Endodermal cell (in vitro differentiated cells): ENCODE results near the gene GDF3. TPM values are rescaled to one million over a fixed set of nuclear protein-coding genes. Genes with fewer than 3 reads are reported as not detected.

ENCODE experiments used
- DNase-seq: peaks from one replicate; pipeline ENCODE4 v3.0.0-alpha.2; 2017
- H3K27ac ChIP-seq: 2 replicates; pipeline ENCODE4 v1.5.1; 2013; ENCODE audit warnings: mild to moderate bottlenecking, low read depth, low read length, moderate library complexity
- H3K27me3 ChIP-seq: 2 replicates; pipeline ENCODE4 v1.6.1; 2013; ENCODE audit warnings: mild to moderate bottlenecking, low read length, moderate library complexity; ENCODE audit not compliant: insufficient read depth, control insufficient read depth, poor library complexity, severe bottlenecking
- H3K36me3 ChIP-seq: 2 replicates; pipeline ENCODE4 v1.7.0; 2013; ENCODE audit warnings: mild to moderate bottlenecking, low read length, moderate library complexity; ENCODE audit not compliant: control insufficient read depth, insufficient read depth
- H3K4me1 ChIP-seq: one replicate; pipeline ENCODE4 v1.7.0; 2013; ENCODE audit warnings: low read length; ENCODE audit not compliant: control insufficient read depth, insufficient read depth
- H3K4me3 ChIP-seq: 2 replicates; pipeline ENCODE4 v1.5.1; 2013; ENCODE audit warnings: mild to moderate bottlenecking, low read length, moderate library complexity
- H3K9ac ChIP-seq: 2 replicates; pipeline ENCODE4 v1.6.1; 2013; ENCODE audit warnings: mild to moderate bottlenecking, low read length, moderate library complexity; ENCODE audit not compliant: poor library complexity, severe bottlenecking; ENCODE audit errors: extremely low read depth
- H3K9me3 ChIP-seq: 2 replicates; pipeline ENCODE4 v1.6.1; 2013; ENCODE audit warnings: mild to moderate bottlenecking, low read length, moderate library complexity; ENCODE audit not compliant: control insufficient read depth
- H3K27ac Mint-ChIP-seq: 2 replicates; pipeline ENCODE4 v1.8.0; 2020; ENCODE audit warnings: mixed read lengths
- H3K27me3 Mint-ChIP-seq: 2 replicates; pipeline ENCODE4 v1.8.0; 2021; ENCODE audit warnings: mild to moderate bottlenecking, mixed read lengths; ENCODE audit not compliant: insufficient read depth
- H3K36me3 Mint-ChIP-seq: 2 replicates; pipeline ENCODE4 v1.8.0; 2020; ENCODE audit warnings: low read depth, mixed read lengths
- H3K4me1 Mint-ChIP-seq: 2 replicates; pipeline ENCODE4 v1.8.0; 2020; ENCODE audit warnings: mixed read lengths
- H3K4me3 Mint-ChIP-seq: 2 replicates; pipeline ENCODE4 v1.8.0; 2020; ENCODE audit warnings: mild to moderate bottlenecking, moderate library complexity, mixed read lengths
- H3K9me3 Mint-ChIP-seq: 2 replicates; pipeline ENCODE4 v1.8.0; 2020; ENCODE audit warnings: mild to moderate bottlenecking, mixed read lengths
- WGBS, 2 experiments: methylation state at CpG; one replicate each; pipeline versions ENCODE4 v1.1.5 to v1.1.7; 2013; ENCODE audit warnings: missing lambda C conversion rate in 2 of 2, mixed read lengths in 1 of 2; ENCODE audit not compliant: insufficient coverage in 1 of 2, insufficient read length in 1 of 2; 5-methylcytosine and 5-hydroxymethylcytosine counted together
- total RNA-seq, 2 donors: library from RNA; stranded (reverse); fragmentation: NEBNext Ultra II Directional in 1 of 2; extraction: Animal tissue kit (Norgen Biotek cat#: 25700) in 1 of 2; gene quantifications; 2 replicates in 1 of 2; 3 replicates in 1 of 2; pipeline ENCODE4 v1.2.1, GENCODE V29; 2021
- TF ChIP-seq, protein P1 (sequence below): fragments of 200-600 bp; sonication (generic); conservative IDR thresholded peaks from 2 replicates; pipeline ENCODE4 v1.5.0; 2021; ENCODE audit warnings: antibody characterized with exemption, mild to moderate bottlenecking

GDF3 gene
- total RNA-seq, 2 donors from 2014 or later: 1.3 to 60.7 TPM

- Mint-ChIP-seq H3K27me3 (peaks cover 13% of the 10 kb centered on the region), H3K9me3 (peaks cover 5% of the 10 kb centered on the region), H3K27ac (no peak overlapping the region), H3K4me1 (peaks cover 10% of the 10 kb centered on the region), H3K4me3 (no peak overlapping the region), H3K36me3 (no peaks in the 10 kb centered on the region)
- no peaks in the 10 kb centered on the region for H3K9me3 ChIP-seq
- H3K27me3 ChIP-seq: no peaks in the 10 kb centered on the region
- H3K9ac ChIP-seq: no peak overlapping the region
- no peak overlapping the region for H3K4me3 ChIP-seq
- H3K27ac ChIP-seq: no peak overlapping the region
- TF ChIP-seq, protein P1, sequence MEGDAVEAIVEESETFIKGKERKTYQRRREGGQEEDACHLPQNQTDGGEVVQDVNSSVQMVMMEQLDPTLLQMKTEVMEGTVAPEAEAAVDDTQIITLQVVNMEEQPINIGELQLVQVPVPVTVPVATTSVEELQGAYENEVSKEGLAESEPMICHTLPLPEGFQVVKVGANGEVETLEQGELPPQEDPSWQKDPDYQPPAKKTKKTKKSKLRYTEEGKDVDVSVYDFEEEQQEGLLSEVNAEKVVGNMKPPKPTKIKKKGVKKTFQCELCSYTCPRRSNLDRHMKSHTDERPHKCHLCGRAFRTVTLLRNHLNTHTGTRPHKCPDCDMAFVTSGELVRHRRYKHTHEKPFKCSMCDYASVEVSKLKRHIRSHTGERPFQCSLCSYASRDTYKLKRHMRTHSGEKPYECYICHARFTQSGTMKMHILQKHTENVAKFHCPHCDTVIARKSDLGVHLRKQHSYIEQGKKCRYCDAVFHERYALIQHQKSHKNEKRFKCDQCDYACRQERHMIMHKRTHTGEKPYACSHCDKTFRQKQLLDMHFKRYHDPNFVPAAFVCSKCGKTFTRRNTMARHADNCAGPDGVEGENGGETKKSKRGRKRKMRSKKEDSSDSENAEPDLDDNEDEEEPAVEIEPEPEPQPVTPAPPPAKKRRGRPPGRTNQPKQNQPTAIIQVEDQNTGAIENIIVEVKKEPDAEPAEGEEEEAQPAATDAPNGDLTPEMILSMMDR: peak; percentile 85
- H3K36me3 ChIP-seq: no peaks in the 10 kb centered on the region
- no peaks in the 10 kb centered on the region for H3K4me1 ChIP-seq
- no peak for DNase-seq
- 40 to 45% methylated on average over 5 of the region's 5 CpGs for WGBS, 2 experiments
These were observed 20.8 kb upstream of the GDF3 start for GRCh38 chr12:7716381-7716780.

DNA sequence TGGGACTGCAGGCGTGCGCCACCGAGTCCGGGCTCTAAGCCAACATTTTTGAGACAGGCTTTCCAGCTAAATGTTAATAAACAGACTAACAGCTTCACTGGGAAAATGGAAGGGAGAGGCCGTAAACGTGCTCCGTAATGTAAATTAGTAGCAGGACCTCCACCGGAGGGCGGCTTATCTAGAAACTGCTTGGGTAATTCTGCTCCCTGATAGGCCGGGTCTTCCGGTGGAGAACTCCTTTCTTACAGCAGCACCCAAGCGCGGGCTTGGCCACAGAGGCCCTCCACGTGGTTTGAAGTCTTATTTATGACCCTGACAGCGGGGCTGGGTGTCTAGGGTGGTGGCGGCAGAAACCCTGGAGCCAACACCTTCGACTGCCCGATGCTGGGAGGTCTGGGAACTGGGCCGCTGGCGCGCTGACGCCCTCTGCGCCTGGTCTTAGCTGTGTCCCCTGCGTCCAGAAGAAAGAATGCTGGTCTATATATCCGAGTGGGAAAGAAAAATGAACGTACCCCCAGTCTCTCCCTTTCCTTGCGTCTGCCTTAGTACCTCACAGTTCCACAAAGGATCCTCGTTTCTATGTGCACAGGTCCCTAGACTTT is 17.4 kb upstream of the GDF3 start:
- H3K27ac ChIP-seq: no peak overlapping the region
- Mint-ChIP-seq H3K36me3 (no peaks in the 10 kb centered on the region), H3K4me1 (peaks cover 28% of the 10 kb centered on the region), H3K9me3 (peaks cover 7% of the 10 kb centered on the region), H3K27ac (no peak overlapping the region), H3K4me3 (no peak overlapping the region), H3K27me3 (peaks cover 24% of the 10 kb centered on the region)
- no peak overlapping the region for H3K4me3 ChIP-seq
- H3K36me3 ChIP-seq: no peaks in the 10 kb centered on the region
- no peak overlapping the region for H3K9ac ChIP-seq
- TF ChIP-seq, protein P1: no peak
- DNase-seq: peak; percentile 72
- no peaks in the 10 kb centered on the region for H3K27me3 ChIP-seq
- H3K9me3 ChIP-seq: no peaks in the 10 kb centered on the region
- WGBS, 2 experiments: 91 to 93% methylated on average over 15 to 28 of the region's 28 CpGs
- peaks cover 3% of the 10 kb centered on the region for H3K4me1 ChIP-seq

DNA sequence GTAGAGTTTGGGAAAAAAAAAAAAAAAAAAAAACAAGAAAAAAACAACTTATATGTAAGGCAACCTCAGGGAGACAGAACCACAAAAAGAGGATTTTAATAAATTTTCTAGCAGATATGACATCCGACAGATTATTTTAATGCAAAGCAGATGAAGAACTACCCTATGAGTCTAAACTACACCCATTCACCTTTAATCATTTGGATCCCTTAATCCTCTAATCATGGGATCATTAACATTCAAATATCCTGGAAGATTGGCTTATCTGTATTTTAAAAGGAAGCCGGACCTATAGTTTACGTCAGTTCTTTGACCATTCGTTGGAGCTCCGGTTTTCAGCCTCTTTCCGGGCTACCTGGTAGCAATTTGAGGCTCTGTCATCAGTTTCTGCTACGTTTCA is 15.6 kb upstream of the GDF3 start, which contains the start of gene DPPA3:
TSS of gene DPPA3 (plus strand) at position 301 of the 400 bp plus-strand sequence. CDS start 138 bp downstream, outside the sequence.
- TF ChIP-seq, protein P1: no peak
- Histone ChIP-seq H3K9ac (no peak within 1 kb of the TSS), H3K9me3 (no peaks in the 10 kb centered on the region), H3K27me3 (no peaks in the 10 kb centered on the region), H3K27ac (no peak within 1 kb of the TSS), H3K4me1 (peaks cover 3% of the 10 kb centered on the region), H3K36me3 (no peaks in the 10 kb centered on the region), H3K4me3 (peak within 1 kb of the TSS; percentile 54)
- Mint-ChIP-seq H3K9me3 (peaks cover 7% of the 10 kb centered on the region), H3K4me1 (peaks cover 23% of the 10 kb centered on the region), H3K36me3 (no peaks in the 10 kb centered on the region), H3K27me3 (peaks cover 27% of the 10 kb centered on the region), H3K4me3 (peak within 1 kb of the TSS; percentile 39), H3K27ac (peak within 1 kb of the TSS; percentile 68)
- 78 to 86% methylated on average over 6 to 7 of the region's 7 CpGs for WGBS, 2 experiments
- DNase-seq: no peak
